ENCODE results near the gene ZBTB48.
"Not testable (repeated sequence)": the region's sequence is repeated elsewhere in the genome, so short reads cannot be mapped to it uniquely, and the experiment has no call there.

The ZBTB48 gene

GRCh38 chr1:6635910-6636760, 56.3 kb downstream of the ZBTB48 start:
- H3K9me3 ChIP-seq (ENCODE audit: insufficient read depth, low read length), result no peaks in the 10 kb centered on the region
- H3K27me3 ChIP-seq (ENCODE audit: low read length), result no peaks in the 10 kb centered on the region
- peaks cover 3% of the 10 kb centered on the region; the same call in 1 of the 2 replicates for H3K36me3 ChIP-seq (ENCODE audit: low read length)
- no peak overlapping the region for H2AFZ ChIP-seq (ENCODE audit: low read depth, low read length, severe bottlenecking)
- no peak overlapping the region for H3K4me2 ChIP-seq (ENCODE audit: low read depth, low read length, poor library complexity, severe bottlenecking)
- TF ChIP-seq CTCF (IDR thresholded peaks at IDR 0.05; ENCODE audit: insufficient read depth, low read length, poor library complexity, severe bottlenecking) (no peak), EZH2phosphoT487 (conservative IDR thresholded peaks at IDR 0.05; ENCODE audit: low read length) (no peak)
- H3K9ac ChIP-seq (ENCODE audit: low read length), result no peak overlapping the region
- H3K27ac ChIP-seq (ENCODE audit: low read depth, low read length), result no peak overlapping the region
- H3K79me2 ChIP-seq (ENCODE audit: insufficient read depth, low read length), result no peaks in the 10 kb centered on the region
- H3K9me2 ChIP-seq (replicated peaks; ENCODE audit: insufficient read depth, low read length), result no peaks in the 10 kb centered on the region
- H4K20me1 ChIP-seq (ENCODE audit: low read depth, low read length), result no peaks in the 10 kb centered on the region
- no peak overlapping the region for H3K4me3 ChIP-seq (ENCODE audit: insufficient read depth, low read length, poor library complexity, severe bottlenecking)
- H3F3A ChIP-seq (ENCODE audit: insufficient read depth), result no peaks in the 10 kb centered on the region

GRCh38 chr1:6636778-6637177, 57.0 kb downstream of the ZBTB48 start:
- H3K79me2 ChIP-seq (ENCODE audit: insufficient read depth, low read length); H3K4me2 ChIP-seq (ENCODE audit: low read depth, low read length, poor library complexity, severe bottlenecking); H4K20me1 ChIP-seq (ENCODE audit: low read depth, low read length); H3K27me3 ChIP-seq (ENCODE audit: low read length); H3K9ac ChIP-seq (ENCODE audit: low read length); H2AFZ ChIP-seq (ENCODE audit: low read depth, low read length, severe bottlenecking); H3K4me3 ChIP-seq (ENCODE audit: insufficient read depth, low read length, poor library complexity, severe bottlenecking); H3F3A ChIP-seq (ENCODE audit: insufficient read depth); H3K27ac ChIP-seq (ENCODE audit: low read depth, low read length); H3K9me3 ChIP-seq (ENCODE audit: insufficient read depth, low read length); H3K9me2 ChIP-seq (replicated peaks; ENCODE audit: insufficient read depth, low read length); H3K36me3 ChIP-seq (ENCODE audit: low read length): not testable (repeated sequence)

GRCh38 chr1:6637770-6638169, 58.0 kb downstream of the ZBTB48 start:
- no peak for TF ChIP-seq EZH2phosphoT487 (conservative IDR thresholded peaks at IDR 0.05; ENCODE audit: low read length)
- TF ChIP-seq CTCF (IDR thresholded peaks at IDR 0.05; ENCODE audit: insufficient read depth, low read length, poor library complexity, severe bottlenecking), result no peak
- Histone ChIP-seq H2AFZ (ENCODE audit: low read depth, low read length, severe bottlenecking) (no peak overlapping the region), H3K4me3 (ENCODE audit: insufficient read depth, low read length, poor library complexity, severe bottlenecking) (no peak overlapping the region), H3K36me3 (ENCODE audit: low read length) (peaks cover 3% of the 10 kb centered on the region; the same call in 1 of the 2 replicates), H3K79me2 (ENCODE audit: insufficient read depth, low read length) (no peaks in the 10 kb centered on the region), H3K27me3 (ENCODE audit: low read length) (no peaks in the 10 kb centered on the region), H3K9me2 (replicated peaks; ENCODE audit: insufficient read depth, low read length) (no peaks in the 10 kb centered on the region), H3F3A (ENCODE audit: insufficient read depth) (no peaks in the 10 kb centered on the region), H3K4me2 (ENCODE audit: low read depth, low read length, poor library complexity, severe bottlenecking) (no peak overlapping the region), H3K9me3 (ENCODE audit: insufficient read depth, low read length) (no peaks in the 10 kb centered on the region), H3K9ac (ENCODE audit: low read length) (no peak overlapping the region), H3K27ac (ENCODE audit: low read depth, low read length) (no peak overlapping the region), H4K20me1 (ENCODE audit: low read depth, low read length) (no peaks in the 10 kb centered on the region)

DNA sequence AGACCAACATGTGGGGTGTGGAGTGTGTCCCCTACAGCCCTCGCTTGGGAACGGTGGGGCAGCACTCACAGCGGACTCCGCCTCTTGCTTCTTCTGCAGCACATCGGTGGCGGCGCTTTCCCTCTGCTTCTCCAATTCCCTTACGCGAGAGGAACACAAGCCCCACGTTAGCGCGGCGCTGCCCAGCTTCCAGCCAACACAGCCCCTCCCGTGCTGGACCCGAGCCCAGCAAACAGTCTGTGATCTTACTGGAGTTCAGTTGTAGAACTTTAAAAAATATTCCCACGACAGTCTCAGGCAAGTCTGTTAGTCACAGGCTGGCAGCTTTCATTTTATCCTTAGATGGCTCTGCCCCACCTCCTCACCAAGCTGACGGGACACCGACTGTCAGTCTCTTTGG, 58.4 kb downstream of the ZBTB48 start:
- Histone ChIP-seq H3K9me2 (replicated peaks; ENCODE audit: insufficient read depth, low read length) (no peaks in the 10 kb centered on the region), H3K36me3 (ENCODE audit: low read length) (peaks cover 3% of the 10 kb centered on the region; the same call in 1 of the 2 replicates), H3K4me2 (ENCODE audit: low read depth, low read length, poor library complexity, severe bottlenecking) (no peak overlapping the region)

More for the DNA sequence above, 58.4 kb downstream of the ZBTB48 start:
- no peaks in the 10 kb centered on the region for H4K20me1 ChIP-seq (ENCODE audit: low read depth, low read length)
- no peak for TF ChIP-seq EZH2phosphoT487 (conservative IDR thresholded peaks at IDR 0.05; ENCODE audit: low read length)
- H3F3A ChIP-seq (ENCODE audit: insufficient read depth), result no peaks in the 10 kb centered on the region
- no peaks in the 10 kb centered on the region for H3K27me3 ChIP-seq (ENCODE audit: low read length)
- H2AFZ ChIP-seq (ENCODE audit: low read depth, low read length, severe bottlenecking), result no peak overlapping the region
- H3K27ac ChIP-seq (ENCODE audit: low read depth, low read length), result no peak overlapping the region
- no peak overlapping the region for H3K4me3 ChIP-seq (ENCODE audit: insufficient read depth, low read length, poor library complexity, severe bottlenecking)
- no peaks in the 10 kb centered on the region for H3K79me2 ChIP-seq (ENCODE audit: insufficient read depth, low read length)
- no peaks in the 10 kb centered on the region for H3K9me3 ChIP-seq (ENCODE audit: insufficient read depth, low read length)
- no peak overlapping the region for H3K9ac ChIP-seq (ENCODE audit: low read length)

Data from SU-DHL-6 (cell line).